Keratinocyte (primary cell): Measurements from ENCODE around the gene ITSN1.

Source experiments
- CTCF ChIP-seq, 3 experiments: IDR thresholded peaks in 1 of 3; conservative IDR thresholded peaks in 1 of 3; optimal IDR thresholded peaks in 1 of 3; 2 replicates in 2 of 3; 3 replicates in 1 of 3; pipeline versions ENCODE3 to v1.5.1; 2011; ENCODE audit warnings: low read length in 3 of 3, mild to moderate bottlenecking in 3 of 3, moderate library complexity in 2 of 3, control low read depth in 1 of 3, inconsistent platforms in 1 of 3; ENCODE audit not compliant: insufficient read depth in 2 of 3; ENCODE audit errors: extremely low read depth in 1 of 3
- EZH2 ChIP-seq: IDR thresholded peaks from one replicate; pipeline ENCODE4 v1.6.1; 2012; ENCODE audit warnings: inconsistent platforms, mild to moderate bottlenecking, low read length, moderate library complexity

GRCh38 chr21:33831962-33832659 lies 189.8 kb downstream of the ITSN1 start:
- TF ChIP-seq EZH2 (no peak), CTCF (optimal IDR thresholded peaks at IDR 0.05 in 1 of 3, IDR thresholded peaks at IDR 0.05 in 1 of 3, conservative IDR thresholded peaks at IDR 0.05 in 1 of 3; ENCODE audit: extremely low read depth in 1 of 3, insufficient read depth in 2 of 3, low read length in 3 of 3) (no peak)
